ENCODE results near the gene WIPF2.

Gene WIPF2

GRCh38 chr17:40321961-40322357 lies 102.9 kb downstream of the WIPF2 start:
- no peak for TF ChIP-seq CTCF (IDR thresholded peaks at IDR 0.05)
- H3K4me3 ChIP-seq (ENCODE audit: low read depth, low read length) = peak overlapping the region; percentile 66

DNA sequence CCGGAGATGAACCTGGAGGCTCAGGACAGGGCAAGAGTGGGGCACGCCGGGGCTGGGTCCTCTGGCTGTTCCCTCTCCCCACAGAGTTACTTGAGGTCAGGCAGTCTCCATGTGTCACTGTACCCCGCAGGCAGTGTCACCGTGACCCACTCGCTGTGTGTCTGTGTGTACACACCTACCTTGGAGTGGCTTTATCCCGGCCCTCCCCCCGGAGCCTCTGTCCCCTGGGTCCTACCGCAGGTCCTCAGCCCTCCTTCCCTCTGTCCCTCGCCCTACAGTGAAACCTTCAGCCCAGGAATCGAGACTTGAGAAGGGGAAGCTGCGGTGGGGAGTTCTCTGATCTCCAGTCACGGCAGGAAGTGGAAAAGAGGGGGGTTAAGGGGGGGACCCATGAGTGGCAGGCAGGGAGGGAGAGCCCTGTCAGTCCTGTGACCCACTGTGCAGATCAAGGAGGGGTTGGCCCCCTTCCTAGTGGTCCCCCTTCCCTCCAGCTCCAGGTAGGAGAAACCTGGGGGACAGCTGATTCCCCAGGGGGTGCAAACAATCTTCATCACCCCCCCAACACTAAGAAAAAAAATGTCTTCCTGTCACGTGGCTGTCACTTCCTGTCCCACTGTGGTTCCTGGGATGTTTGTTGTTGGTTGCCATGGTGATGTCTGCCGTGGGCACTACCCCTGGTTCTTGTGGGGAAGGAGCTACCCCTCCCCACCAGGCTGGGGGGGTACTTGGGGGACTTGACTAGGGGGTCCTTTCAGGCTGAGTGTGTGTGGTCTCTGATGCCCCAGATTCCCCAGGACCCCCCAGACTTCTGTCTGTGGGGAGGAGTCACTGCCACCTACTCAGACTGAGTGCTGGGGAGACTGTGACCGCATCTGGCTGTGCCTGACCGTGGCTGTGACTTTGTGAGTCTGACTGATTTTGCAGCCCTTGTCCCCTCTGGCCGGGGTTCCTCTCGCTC lies 103.5 kb downstream of the WIPF2 start:
- H3K36me3 ChIP-seq (ENCODE audit: control insufficient read depth, insufficient read depth, low read length) = no peaks in the 10 kb centered on the region
- no peaks in the 10 kb centered on the region for H3K27me3 ChIP-seq (ENCODE audit: control insufficient read depth, insufficient read depth, low read length)
- TF ChIP-seq CTCF (IDR thresholded peaks at IDR 0.05) = no peak
- peaks cover 43% of the 10 kb centered on the region for H3K4me1 ChIP-seq
- H3K79me2 ChIP-seq = peaks cover 51% of the 10 kb centered on the region
- H2AFZ ChIP-seq = peak overlapping the region; percentile 82
- peak overlapping the region; percentile 66 for H3K4me3 ChIP-seq (ENCODE audit: low read depth, low read length)
- H3K9ac ChIP-seq = peak overlapping the region; percentile 11
- H3K9me3 ChIP-seq (ENCODE audit: control insufficient read depth, low read length) = no peaks in the 10 kb centered on the region
- H3K27ac ChIP-seq = peak overlapping the region; percentile 82
- peak overlapping the region; percentile 90 for H3K4me2 ChIP-seq (ENCODE audit: low read length)

More at GRCh38 chr17:40321961-40322357, 102.9 kb downstream of the WIPF2 start:
- H3K9ac ChIP-seq = peak overlapping the region; percentile 11
- no peaks in the 10 kb centered on the region for H3K36me3 ChIP-seq (ENCODE audit: control insufficient read depth, insufficient read depth, low read length)
- H3K79me2 ChIP-seq = peaks cover 51% of the 10 kb centered on the region
- H2AFZ ChIP-seq = peak overlapping the region; percentile 82
- peak overlapping the region; percentile 82 for H3K27ac ChIP-seq
- H3K4me2 ChIP-seq (ENCODE audit: low read length) = peak overlapping the region; percentile 90
- peaks cover 40% of the 10 kb centered on the region for H3K4me1 ChIP-seq
- no peaks in the 10 kb centered on the region for H3K9me3 ChIP-seq (ENCODE audit: control insufficient read depth, low read length)
- H3K27me3 ChIP-seq (ENCODE audit: control insufficient read depth, insufficient read depth, low read length) = no peaks in the 10 kb centered on the region

- Histone ChIP-seq H2AFZ (no peak overlapping the region), H3K27me3 (ENCODE audit: control insufficient read depth, insufficient read depth, low read length) (no peaks in the 10 kb centered on the region), H3K4me1 (peaks cover 45% of the 10 kb centered on the region), H3K4me2 (ENCODE audit: low read length) (peak overlapping the region; percentile 90), H3K36me3 (ENCODE audit: control insufficient read depth, insufficient read depth, low read length) (no peaks in the 10 kb centered on the region), H3K27ac (peak overlapping the region; percentile 82), H3K9ac (no peak overlapping the region), H3K79me2 (peaks cover 45% of the 10 kb centered on the region), H3K4me3 (ENCODE audit: low read depth, low read length) (peak overlapping the region; percentile 66), H3K9me3 (ENCODE audit: control insufficient read depth, low read length) (no peaks in the 10 kb centered on the region)
- no peak for TF ChIP-seq CTCF (IDR thresholded peaks at IDR 0.05)
These were observed 104.6 kb downstream of the WIPF2 start for GRCh38 chr17:40323391-40324381.

DNA sequence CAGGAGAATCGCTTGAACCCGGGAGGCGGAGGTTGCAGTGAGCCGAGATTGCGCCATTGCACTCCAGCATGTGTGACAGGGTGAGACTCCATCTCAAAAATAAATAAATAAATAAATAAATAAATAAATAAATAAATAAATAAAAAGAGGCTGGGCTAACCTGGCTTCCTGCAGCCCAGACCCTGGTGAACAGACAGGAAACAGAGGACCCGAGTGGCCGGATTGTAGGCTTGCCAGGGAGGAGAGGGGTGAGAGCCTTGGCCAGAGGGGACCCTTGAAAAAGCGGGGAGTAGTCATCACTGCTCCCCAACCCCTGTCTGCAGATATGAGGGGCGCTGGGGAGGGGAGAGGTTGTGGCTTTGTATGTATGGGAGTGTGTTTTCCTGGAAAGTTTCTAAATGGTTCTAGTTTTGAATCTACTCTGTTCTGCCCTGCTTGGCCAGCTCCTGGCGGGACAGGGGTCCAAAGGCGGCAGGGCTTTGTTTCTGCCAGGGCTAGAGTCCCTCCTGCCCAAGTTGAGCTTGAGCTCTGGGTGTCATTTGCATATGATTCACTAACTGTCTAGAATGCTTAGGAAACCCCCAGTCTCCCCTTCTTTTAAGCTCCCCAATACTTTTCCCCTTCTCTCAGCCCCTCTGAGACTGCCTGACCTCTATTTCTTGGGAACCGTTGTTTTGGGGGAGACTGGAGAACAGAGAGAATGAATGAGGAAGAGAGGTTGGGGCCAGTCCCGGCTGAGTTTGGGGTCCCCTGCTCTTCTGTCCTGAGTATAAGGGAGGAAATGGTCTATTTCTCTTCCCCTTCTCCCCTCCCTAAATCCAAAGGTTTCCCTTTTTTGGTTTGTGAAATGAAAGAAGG lies 106.3 kb downstream of the WIPF2 start:
- Histone ChIP-seq H3K9me3 (ENCODE audit: control insufficient read depth, low read length) (no peaks in the 10 kb centered on the region), H3K27ac (peak overlapping the region; percentile 60), H3K27me3 (ENCODE audit: control insufficient read depth, insufficient read depth, low read length) (no peaks in the 10 kb centered on the region), H3K9ac (no peak overlapping the region), H3K4me3 (ENCODE audit: low read depth, low read length) (no peak overlapping the region), H3K4me2 (ENCODE audit: low read length) (no peak overlapping the region), H3K4me1 (peaks cover 49% of the 10 kb centered on the region), H3K79me2 (peaks cover 34% of the 10 kb centered on the region), H3K36me3 (ENCODE audit: control insufficient read depth, insufficient read depth, low read length) (no peaks in the 10 kb centered on the region), H2AFZ (no peak overlapping the region)
- no peak for TF ChIP-seq CTCF (IDR thresholded peaks at IDR 0.05)

All from parathyroid adenoma (tissue), 2 donors.